DND-41 (cell line): ENCODE results near the gene POLR2L.

Source experiments
- EZH2 ChIP-seq: IDR thresholded peaks from 3 replicates; pipeline ENCODE4 v1.6.1; 2012; ENCODE audit warnings: borderline replicate concordance, low read depth, mild to moderate bottlenecking, moderate library complexity, low read length, inconsistent platforms; ENCODE audit not compliant: severe bottlenecking
- TF ChIP-seq, protein P1 (sequence below): IDR thresholded peaks from 2 replicates; pipeline ENCODE4 v1.5.1; 2012; ENCODE audit warnings: borderline replicate concordance, low read length, moderate library complexity, mild to moderate bottlenecking; ENCODE audit not compliant: poor library complexity, severe bottlenecking; ENCODE audit errors: extremely low read depth

DNA sequence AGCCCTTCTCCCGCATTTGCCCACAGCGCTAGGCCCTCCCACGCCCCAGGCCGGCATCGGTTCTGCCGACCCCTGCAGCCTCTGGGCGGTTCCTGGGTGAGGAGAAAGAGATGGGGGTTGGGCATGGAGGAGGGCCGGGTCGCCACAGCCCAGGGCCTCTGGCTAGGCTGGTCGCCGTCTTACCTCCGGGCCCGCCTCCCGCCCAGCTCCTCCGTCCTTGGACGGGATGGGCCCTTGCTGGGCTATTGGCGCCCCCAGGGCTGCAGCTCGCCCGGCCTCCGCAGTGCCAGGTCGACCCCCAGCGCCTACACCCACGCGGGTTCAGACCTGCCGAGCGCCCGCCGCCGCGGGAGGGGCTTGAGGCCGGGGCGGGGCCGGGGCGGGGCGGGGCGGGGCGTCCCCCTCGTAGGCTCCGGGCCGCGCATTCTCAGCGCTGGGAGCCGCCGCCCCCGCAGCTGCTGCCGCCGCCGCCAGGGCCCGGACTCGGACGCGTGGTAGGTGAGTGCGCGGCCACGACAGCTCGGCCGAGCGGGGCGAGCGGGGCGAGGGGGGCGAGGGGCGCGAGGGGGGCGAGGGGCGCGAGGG, 9.7 kb downstream of the POLR2L start, which contains the start of gene CD151:
- TF ChIP-seq, protein P1, sequence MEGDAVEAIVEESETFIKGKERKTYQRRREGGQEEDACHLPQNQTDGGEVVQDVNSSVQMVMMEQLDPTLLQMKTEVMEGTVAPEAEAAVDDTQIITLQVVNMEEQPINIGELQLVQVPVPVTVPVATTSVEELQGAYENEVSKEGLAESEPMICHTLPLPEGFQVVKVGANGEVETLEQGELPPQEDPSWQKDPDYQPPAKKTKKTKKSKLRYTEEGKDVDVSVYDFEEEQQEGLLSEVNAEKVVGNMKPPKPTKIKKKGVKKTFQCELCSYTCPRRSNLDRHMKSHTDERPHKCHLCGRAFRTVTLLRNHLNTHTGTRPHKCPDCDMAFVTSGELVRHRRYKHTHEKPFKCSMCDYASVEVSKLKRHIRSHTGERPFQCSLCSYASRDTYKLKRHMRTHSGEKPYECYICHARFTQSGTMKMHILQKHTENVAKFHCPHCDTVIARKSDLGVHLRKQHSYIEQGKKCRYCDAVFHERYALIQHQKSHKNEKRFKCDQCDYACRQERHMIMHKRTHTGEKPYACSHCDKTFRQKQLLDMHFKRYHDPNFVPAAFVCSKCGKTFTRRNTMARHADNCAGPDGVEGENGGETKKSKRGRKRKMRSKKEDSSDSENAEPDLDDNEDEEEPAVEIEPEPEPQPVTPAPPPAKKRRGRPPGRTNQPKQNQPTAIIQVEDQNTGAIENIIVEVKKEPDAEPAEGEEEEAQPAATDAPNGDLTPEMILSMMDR, result no peak
- no peak for TF ChIP-seq EZH2
